WERI-Rb-1 (cell line): ENCODE results near the gene SYNDIG1.

ENCODE experiments used
- DNase-seq: peaks from one replicate; pipeline ENCODE4 v3.0.0-alpha.2; 2020
- H3K27ac ChIP-seq: fragments of 250-450 bp; sonication (Bioruptor Pico); 2 replicates; pipeline ENCODE4 v1.5.1; 2020; ENCODE audit warnings: mild to moderate bottlenecking, moderate library complexity
- H3K27me3 ChIP-seq: fragments of 250-450 bp; sonication (Bioruptor Pico); 2 replicates; pipeline ENCODE4 v1.5.1; 2021; ENCODE audit warnings: mild to moderate bottlenecking, low read depth, moderate library complexity; ENCODE audit not compliant: insufficient read depth, severe bottlenecking
- H3K36me3 ChIP-seq: fragments of 250-450 bp; sonication (Bioruptor Pico); 2 replicates; pipeline ENCODE4 v1.5.1; 2020; ENCODE audit warnings: mild to moderate bottlenecking, moderate library complexity
- H3K4me3 ChIP-seq: 2 replicates; pipeline ENCODE4 v1.5.1; 2011; ENCODE audit warnings: low read depth, mild to moderate bottlenecking, control low read depth, low read length
- H3K9me3 ChIP-seq: fragments of 250-450 bp; sonication (Bioruptor Pico); 2 replicates; pipeline ENCODE4 v1.5.1; 2021; ENCODE audit warnings: mild to moderate bottlenecking, moderate library complexity; ENCODE audit not compliant: severe bottlenecking
- CTCF ChIP-seq: IDR thresholded peaks from 2 replicates; pipeline ENCODE4 v1.5.1; 2011; ENCODE audit warnings: low read depth, mild to moderate bottlenecking, control low read depth, inconsistent platforms, low read length

The SYNDIG1 gene

GRCh38 chr20:24567508-24567907 is 98.1 kb downstream of the SYNDIG1 start:
- Histone ChIP-seq H3K36me3 (peaks cover 17% of the 10 kb centered on the region), H3K4me3 (no peak overlapping the region), H3K27me3 (no peaks in the 10 kb centered on the region), H3K27ac (no peak overlapping the region), H3K9me3 (no peaks in the 10 kb centered on the region)
- no peak for DNase-seq
- TF ChIP-seq CTCF: no peak

- Histone ChIP-seq H3K27ac (no peak overlapping the region), H3K9me3 (no peaks in the 10 kb centered on the region), H3K36me3 (peaks cover 12% of the 10 kb centered on the region), H3K4me3 (no peak overlapping the region), H3K27me3 (no peaks in the 10 kb centered on the region)
- TF ChIP-seq CTCF: no peak
- no peak for DNase-seq
These were observed 99.4 kb downstream of the SYNDIG1 start for GRCh38 chr20:24568842-24569241.

- Histone ChIP-seq H3K27me3 (no peaks in the 10 kb centered on the region), H3K36me3 (no peaks in the 10 kb centered on the region), H3K4me3 (no peak overlapping the region), H3K9me3 (no peaks in the 10 kb centered on the region), H3K27ac (no peak overlapping the region)
- no peak for TF ChIP-seq CTCF
- DNase-seq: no peak
These were observed 101.7 kb downstream of the SYNDIG1 start for GRCh38 chr20:24571159-24571558.

- H3K9me3 ChIP-seq: no peaks in the 10 kb centered on the region
- H3K36me3 ChIP-seq: no peaks in the 10 kb centered on the region
- no peaks in the 10 kb centered on the region for H3K27me3 ChIP-seq
- no peak overlapping the region for H3K27ac ChIP-seq
- DNase-seq: no peak
- H3K4me3 ChIP-seq: no peak overlapping the region
- no peak for TF ChIP-seq CTCF
These were observed 102.7 kb downstream of the SYNDIG1 start for GRCh38 chr20:24572140-24572539.

GRCh38 chr20:24572862-24573261 is 103.4 kb downstream of the SYNDIG1 start:
- no peak overlapping the region for H3K27ac ChIP-seq
- no peak for DNase-seq
- no peak overlapping the region for H3K4me3 ChIP-seq
- H3K9me3 ChIP-seq: no peaks in the 10 kb centered on the region
- H3K27me3 ChIP-seq: no peaks in the 10 kb centered on the region
- no peaks in the 10 kb centered on the region for H3K36me3 ChIP-seq
- TF ChIP-seq CTCF: no peak

- TF ChIP-seq CTCF: no peak
- no peak for DNase-seq
- Histone ChIP-seq H3K27ac (no peak overlapping the region), H3K4me3 (no peak overlapping the region), H3K9me3 (no peaks in the 10 kb centered on the region), H3K36me3 (no peaks in the 10 kb centered on the region), H3K27me3 (no peaks in the 10 kb centered on the region)
These were observed 104.1 kb downstream of the SYNDIG1 start for GRCh38 chr20:24573557-24573956.
